ENCODE results near the gene HSFX3.
"Not testable (repeated sequence)": the region's sequence is repeated elsewhere in the genome, so short reads cannot be mapped to it uniquely, and the experiment has no call there.

HSFX3 gene

DNA sequence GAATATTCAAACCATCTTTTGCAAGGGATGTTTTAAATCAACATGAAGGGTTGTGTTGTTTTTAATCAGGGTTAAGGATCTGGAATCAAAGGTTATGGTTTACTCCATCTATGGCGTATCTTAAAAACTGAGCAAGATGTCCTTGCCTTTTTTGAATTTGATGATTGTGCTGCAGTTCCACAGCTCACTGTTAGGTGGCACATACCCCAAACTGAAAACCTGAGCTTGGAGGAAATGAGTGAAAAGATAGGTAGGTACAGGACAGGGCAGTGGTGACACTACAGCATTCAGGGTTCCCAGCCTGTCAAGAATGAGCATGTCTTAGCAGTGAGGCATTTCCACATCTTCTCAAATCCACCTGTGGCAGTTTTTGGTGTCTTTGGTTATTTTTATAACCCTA is 22.0 kb downstream of the HSFX3 start:
- Histone ChIP-seq H3K36me3 (ENCODE audit: control insufficient read depth, insufficient read depth, low read length) (no peaks in the 10 kb centered on the region), H3K4me3 (replicated peaks; ENCODE audit: low read depth, low read length) (no peak overlapping the region), H3K27me3 (replicated peaks; ENCODE audit: control insufficient read depth, insufficient read depth, low read length) (no peaks in the 10 kb centered on the region)
- DNase-seq (ENCODE audit: extremely low read depth, insufficient read length), result no peak
- TF ChIP-seq, protein P1, sequence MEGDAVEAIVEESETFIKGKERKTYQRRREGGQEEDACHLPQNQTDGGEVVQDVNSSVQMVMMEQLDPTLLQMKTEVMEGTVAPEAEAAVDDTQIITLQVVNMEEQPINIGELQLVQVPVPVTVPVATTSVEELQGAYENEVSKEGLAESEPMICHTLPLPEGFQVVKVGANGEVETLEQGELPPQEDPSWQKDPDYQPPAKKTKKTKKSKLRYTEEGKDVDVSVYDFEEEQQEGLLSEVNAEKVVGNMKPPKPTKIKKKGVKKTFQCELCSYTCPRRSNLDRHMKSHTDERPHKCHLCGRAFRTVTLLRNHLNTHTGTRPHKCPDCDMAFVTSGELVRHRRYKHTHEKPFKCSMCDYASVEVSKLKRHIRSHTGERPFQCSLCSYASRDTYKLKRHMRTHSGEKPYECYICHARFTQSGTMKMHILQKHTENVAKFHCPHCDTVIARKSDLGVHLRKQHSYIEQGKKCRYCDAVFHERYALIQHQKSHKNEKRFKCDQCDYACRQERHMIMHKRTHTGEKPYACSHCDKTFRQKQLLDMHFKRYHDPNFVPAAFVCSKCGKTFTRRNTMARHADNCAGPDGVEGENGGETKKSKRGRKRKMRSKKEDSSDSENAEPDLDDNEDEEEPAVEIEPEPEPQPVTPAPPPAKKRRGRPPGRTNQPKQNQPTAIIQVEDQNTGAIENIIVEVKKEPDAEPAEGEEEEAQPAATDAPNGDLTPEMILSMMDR (IDR thresholded peaks at IDR 0.05; ENCODE audit: insufficient read depth, low read length, poor library complexity, severe bottlenecking), result peak; percentile 58

DNA sequence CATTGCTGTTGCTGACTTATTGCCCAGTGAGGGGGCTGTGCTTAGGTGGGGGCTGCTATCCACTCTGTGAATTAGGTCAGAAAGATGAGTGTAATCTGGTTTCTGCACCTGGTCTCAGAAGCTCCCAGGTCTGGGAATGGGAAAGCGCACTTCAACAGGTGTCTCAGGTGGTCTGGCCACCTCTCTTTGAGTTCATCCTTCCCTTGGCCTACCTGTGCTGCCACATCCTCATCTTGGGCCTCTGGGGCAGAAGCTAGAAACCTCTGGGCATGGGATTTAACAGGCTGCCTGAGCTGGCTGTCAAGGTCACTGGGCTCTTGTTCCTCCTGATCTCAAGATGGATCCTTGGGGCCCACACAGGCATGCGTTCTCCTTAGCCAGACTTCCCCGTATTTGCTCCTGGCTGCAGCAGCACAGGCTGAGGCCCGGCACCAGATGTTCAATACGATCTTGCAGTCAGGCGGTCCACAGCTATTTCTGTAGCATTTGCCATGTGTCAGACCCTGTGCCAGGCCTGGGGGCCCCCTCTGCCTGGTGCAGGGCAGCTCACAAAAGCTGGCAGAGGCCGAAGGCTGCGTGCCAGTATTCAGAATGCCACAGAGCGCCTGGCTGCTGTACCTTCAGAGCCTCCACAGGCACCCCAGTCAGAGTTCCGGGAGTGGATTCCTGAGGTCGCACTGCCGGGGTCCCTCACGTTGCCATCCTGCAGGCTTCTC is 23.2 kb downstream of the HSFX3 start:
- not testable (repeated sequence) for DNase-seq (ENCODE audit: extremely low read depth, insufficient read length); H3K27me3 ChIP-seq (replicated peaks; ENCODE audit: control insufficient read depth, insufficient read depth, low read length); H3K4me3 ChIP-seq (replicated peaks; ENCODE audit: low read depth, low read length); H3K36me3 ChIP-seq (ENCODE audit: control insufficient read depth, insufficient read depth, low read length)

DNA sequence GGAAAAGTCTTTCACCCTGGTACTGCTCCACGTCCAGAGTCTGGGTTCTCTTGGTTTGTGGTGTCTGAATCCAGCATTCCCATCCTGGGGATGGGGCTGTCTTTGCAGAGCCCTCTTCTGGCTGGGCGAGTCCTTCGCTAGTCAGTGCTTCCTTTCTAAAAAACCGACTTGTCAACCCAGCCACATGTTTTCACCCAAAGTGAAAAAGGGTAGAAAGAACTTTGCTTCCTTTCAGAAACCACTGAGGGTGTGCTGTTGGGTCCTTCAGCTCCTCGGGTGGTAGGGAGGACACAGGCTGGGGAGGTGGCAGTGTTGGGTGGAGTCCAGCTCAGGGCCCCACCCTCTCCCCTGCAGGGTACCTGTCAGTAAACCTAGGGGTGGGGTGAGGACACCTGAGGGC is 23.8 kb downstream of the HSFX3 start:
- not testable (repeated sequence) for DNase-seq (ENCODE audit: extremely low read depth, insufficient read length); H3K36me3 ChIP-seq (ENCODE audit: control insufficient read depth, insufficient read depth, low read length); H3K27me3 ChIP-seq (replicated peaks; ENCODE audit: control insufficient read depth, insufficient read depth, low read length); H3K4me3 ChIP-seq (replicated peaks; ENCODE audit: low read depth, low read length)
- TF ChIP-seq, protein P1 (IDR thresholded peaks at IDR 0.05; ENCODE audit: insufficient read depth, low read length, poor library complexity, severe bottlenecking), result peak; percentile 9

DNA sequence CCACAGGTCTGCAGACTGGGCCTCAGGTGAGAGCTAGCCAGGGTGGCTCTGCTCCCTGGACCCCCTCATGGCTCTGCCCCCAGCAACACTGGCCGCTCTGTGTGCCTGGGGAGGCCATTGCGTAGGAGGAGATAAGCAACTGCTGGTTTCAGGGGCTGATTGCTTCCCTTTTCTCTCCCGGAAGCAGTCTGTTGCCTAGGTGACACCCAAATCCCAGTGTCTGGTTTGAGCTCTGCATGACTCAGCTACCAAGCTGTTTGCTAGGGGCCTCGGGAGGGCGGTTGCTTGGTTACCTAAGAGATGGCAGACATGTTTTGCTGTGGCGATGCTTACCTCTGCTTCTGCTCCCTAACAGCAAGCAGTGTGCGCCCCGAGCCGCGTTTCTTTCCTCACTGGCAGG is 24.3 kb downstream of the HSFX3 start:
- H3K4me3 ChIP-seq (replicated peaks; ENCODE audit: low read depth, low read length); H3K36me3 ChIP-seq (ENCODE audit: control insufficient read depth, insufficient read depth, low read length); H3K27me3 ChIP-seq (replicated peaks; ENCODE audit: control insufficient read depth, insufficient read depth, low read length): not testable (repeated sequence)
- peak; percentile 32 for DNase-seq (ENCODE audit: extremely low read depth, insufficient read length)

DNA sequence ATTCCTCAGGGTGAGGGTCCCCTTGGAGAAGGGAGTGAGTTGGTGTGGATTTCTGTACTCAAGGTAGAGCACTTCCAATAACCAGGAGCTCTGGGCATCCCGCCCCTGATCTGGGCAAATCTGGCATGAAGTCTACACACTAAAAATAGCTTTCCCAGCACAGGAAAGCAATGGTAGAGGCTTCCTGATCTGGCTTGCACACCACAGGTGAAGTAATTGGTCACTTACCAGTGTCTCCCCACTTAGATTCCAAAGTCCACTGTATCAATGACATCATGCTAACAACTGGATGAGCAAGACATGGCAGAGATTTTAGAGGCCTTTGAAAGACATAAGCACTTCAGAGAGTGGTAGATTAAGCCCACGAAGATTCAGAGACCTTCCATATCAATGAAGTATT is 26.8 kb downstream of the HSFX3 start:
- TF ChIP-seq, protein P1 (IDR thresholded peaks at IDR 0.05; ENCODE audit: insufficient read depth, low read length, poor library complexity, severe bottlenecking), result no peak
- DNase-seq (ENCODE audit: extremely low read depth, insufficient read length), result no peak
- Histone ChIP-seq H3K36me3 (ENCODE audit: control insufficient read depth, insufficient read depth, low read length) (no peaks in the 10 kb centered on the region), H3K4me3 (replicated peaks; ENCODE audit: low read depth, low read length) (no peak overlapping the region), H3K27me3 (replicated peaks; ENCODE audit: control insufficient read depth, insufficient read depth, low read length) (no peaks in the 10 kb centered on the region)

DNA sequence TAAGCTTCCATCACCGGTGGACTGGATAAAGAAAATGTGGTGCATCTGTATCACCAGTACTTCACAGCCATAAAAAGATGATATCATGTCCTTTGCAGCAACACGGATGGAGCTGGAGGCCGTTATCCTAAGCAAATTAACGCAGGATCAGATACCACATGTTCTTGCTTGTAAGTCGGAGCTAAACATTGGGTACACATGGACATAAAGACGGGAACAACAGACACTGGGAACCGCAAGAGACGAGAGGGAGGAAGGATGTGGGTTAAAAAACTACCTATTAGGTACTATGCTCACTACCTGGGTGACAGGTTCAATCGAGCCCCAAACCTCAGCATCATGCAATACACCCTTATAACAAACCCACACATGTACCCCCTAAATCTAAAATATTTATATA is 28.3 kb downstream of the HSFX3 start:
- no peaks in the 10 kb centered on the region for H3K27me3 ChIP-seq (replicated peaks; ENCODE audit: control insufficient read depth, insufficient read depth, low read length)
- TF ChIP-seq, protein P1 (IDR thresholded peaks at IDR 0.05; ENCODE audit: insufficient read depth, low read length, poor library complexity, severe bottlenecking), result no peak
- no peaks in the 10 kb centered on the region for H3K36me3 ChIP-seq (ENCODE audit: control insufficient read depth, insufficient read depth, low read length)
- DNase-seq (ENCODE audit: extremely low read depth, insufficient read length), result no peak
- H3K4me3 ChIP-seq (replicated peaks; ENCODE audit: low read depth, low read length), result no peak overlapping the region

DNA sequence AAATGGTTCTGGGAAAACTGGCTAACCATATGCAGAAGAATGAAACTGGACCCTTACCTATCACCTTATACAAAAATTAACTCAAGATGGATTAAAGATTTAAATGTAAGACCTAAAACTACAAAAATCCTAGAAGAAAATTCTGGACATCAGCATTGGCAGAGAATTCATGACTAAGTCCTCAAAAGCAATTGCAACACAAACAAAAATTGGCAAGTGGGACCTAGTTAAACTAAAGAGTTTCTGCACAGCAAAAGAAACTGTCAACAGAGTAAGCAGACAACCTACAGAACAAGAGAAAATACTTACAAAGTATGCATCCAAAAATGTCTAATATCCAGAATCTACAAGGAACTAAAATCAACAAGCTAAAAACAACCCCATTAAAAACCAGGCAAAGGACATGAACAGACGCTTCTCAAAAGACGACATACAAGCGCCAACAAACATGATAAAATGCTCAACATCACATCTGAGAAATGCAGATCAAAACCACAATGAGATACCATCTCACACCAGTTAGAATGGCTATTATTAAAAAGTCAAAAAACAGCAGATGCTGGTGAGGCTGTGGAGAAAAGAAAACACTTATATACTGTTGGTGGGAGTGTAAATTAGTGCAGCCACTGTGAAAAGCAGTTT is 29.0 kb downstream of the HSFX3 start:
- not testable (repeated sequence) for DNase-seq (ENCODE audit: extremely low read depth, insufficient read length); H3K27me3 ChIP-seq (replicated peaks; ENCODE audit: control insufficient read depth, insufficient read depth, low read length); H3K4me3 ChIP-seq (replicated peaks; ENCODE audit: low read depth, low read length); H3K36me3 ChIP-seq (ENCODE audit: control insufficient read depth, insufficient read depth, low read length)
